Stimulated activated CD8-positive, alpha-beta memory T cell treated with anti-CD3 and anti-CD28 coated beads, Interleukin-12 subunit alpha, Interleukin-12 subunit beta, amount 100 ng/mL, for 24 hours (primary cell): Measurements from ENCODE around the gene EPO.
"Not testable (repeated sequence)": the region's sequence is repeated elsewhere in the genome, so short reads cannot be mapped to it uniquely, and the experiment has no call there.

Experiments used
- DNase-seq: peaks from one replicate; pipeline ENCODE4 v3.0.0-alpha.2; 2020; ENCODE audit errors: extremely low read depth

EPO gene

GRCh38 chr7:100682991-100683658 is 37.1 kb upstream of the EPO start:
- DNase-seq, result no peak

- no peak for DNase-seq
Observed at GRCh38 chr7:100683659-100684533, 36.4 kb upstream of the EPO start.

GRCh38 chr7:100684534-100685042 is 35.7 kb upstream of the EPO start:
- no peak for DNase-seq

GRCh38 chr7:100685049-100685605 is 35.1 kb upstream of the EPO start:
- no peak for DNase-seq

GRCh38 chr7:100685631-100686145 is 34.6 kb upstream of the EPO start:
- DNase-seq, result no peak

- DNase-seq, result no peak
Observed at GRCh38 chr7:100686201-100686821, 34.0 kb upstream of the EPO start.

GRCh38 chr7:100686822-100687211 is 33.5 kb upstream of the EPO start:
- no peak for DNase-seq

GRCh38 chr7:100687261-100687660 is 33.0 kb upstream of the EPO start:
- no peak for DNase-seq

- no peak for DNase-seq
Observed at GRCh38 chr7:100687751-100688300, 32.4 kb upstream of the EPO start.

GRCh38 chr7:100688326-100688860 is 31.9 kb upstream of the EPO start:
- no peak for DNase-seq

- no peak for DNase-seq
Observed at GRCh38 chr7:100689230-100690135, 30.8 kb upstream of the EPO start.

GRCh38 chr7:100691676-100692577 is 28.3 kb upstream of the EPO start:
- DNase-seq, result no peak

GRCh38 chr7:100692578-100692961 is 27.7 kb upstream of the EPO start:
- DNase-seq, result no peak

- no peak for DNase-seq
Observed at GRCh38 chr7:100693312-100694097, 26.8 kb upstream of the EPO start.

- DNase-seq, result no peak
Observed at GRCh38 chr7:100694098-100694745, 26.0 kb upstream of the EPO start, which contains the start of gene GIGYF1. Gene GIGYF1 (minus strand): TSS chr7:100694250. CDS start chr7:100688238, 6,012 bp downstream.

GRCh38 chr7:100696123-100696521 is 24.1 kb upstream of the EPO start:
- no peak for DNase-seq

- DNase-seq, result no peak
Observed at GRCh38 chr7:100699018-100699417, 21.2 kb upstream of the EPO start.

- not testable (repeated sequence) for DNase-seq
Observed at GRCh38 chr7:100701089-100701488, 19.2 kb upstream of the EPO start.
